ENCODE data around the gene ENTPD1.
"Not testable (repeated sequence)": the region's sequence is repeated elsewhere in the genome, so short reads cannot be mapped to it uniquely, and the experiment has no call there.

The ENTPD1 gene

GRCh38 chr10:95758351-95759025 is 2.5 kb downstream of the ENTPD1 start:
- DNase-seq (ENCODE audit: low spot score): no peak

DNA sequence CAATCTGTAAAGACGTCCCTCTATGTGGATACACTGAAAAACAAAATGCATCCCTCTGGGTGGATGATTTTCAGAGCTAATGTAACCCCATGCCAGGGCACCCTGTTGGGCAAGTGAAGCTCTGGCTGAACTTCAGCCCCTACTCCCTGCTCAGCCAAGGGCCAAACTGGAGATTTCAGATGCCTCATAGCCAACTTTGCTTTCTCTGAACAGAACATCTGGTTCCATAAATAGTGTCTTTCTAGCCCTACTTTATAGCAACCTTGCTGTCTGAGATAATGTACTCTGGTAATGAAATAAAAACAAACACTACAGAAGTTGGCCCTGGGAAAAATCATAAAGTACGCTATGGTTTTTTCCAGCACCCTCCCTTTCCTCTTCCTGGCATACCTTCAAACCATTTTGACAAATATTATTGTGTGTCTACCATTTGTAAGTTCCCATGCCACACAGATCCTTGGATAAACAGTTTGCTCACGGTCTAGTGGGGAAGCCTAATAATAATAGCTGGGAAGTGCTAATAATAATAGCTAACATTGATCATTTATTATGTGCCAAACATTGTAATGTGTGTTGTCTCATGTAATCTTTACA is 3.4 kb downstream of the ENTPD1 start:
- no peak for DNase-seq (ENCODE audit: low spot score)

DNA sequence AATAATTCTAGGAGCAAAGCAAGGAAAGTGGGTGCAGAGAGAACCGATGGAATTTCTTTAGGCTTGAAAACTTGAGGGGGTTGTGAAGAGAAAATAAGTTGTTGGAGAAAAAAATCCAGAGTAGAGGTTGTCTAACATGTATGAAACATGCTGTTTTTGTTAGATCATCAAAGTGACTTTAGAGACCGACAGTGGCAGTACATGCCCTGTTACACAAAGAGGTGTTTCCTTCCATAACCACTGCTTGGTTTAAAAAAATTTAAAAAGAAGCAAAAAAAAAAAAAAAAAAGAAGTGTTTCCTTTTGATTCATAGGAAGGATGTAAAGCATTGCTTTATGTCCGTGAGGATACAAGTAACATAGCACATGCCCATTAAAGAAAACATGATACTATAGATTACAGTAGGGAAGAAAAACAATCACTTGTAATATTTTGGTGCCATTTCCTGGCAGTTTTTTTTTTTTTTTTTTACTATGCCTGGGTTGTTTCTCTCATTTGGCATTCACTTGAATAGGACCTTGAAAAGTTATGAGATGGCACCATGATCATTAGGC is 6.1 kb downstream of the ENTPD1 start:
- no peak for DNase-seq (ENCODE audit: low spot score)

DNA sequence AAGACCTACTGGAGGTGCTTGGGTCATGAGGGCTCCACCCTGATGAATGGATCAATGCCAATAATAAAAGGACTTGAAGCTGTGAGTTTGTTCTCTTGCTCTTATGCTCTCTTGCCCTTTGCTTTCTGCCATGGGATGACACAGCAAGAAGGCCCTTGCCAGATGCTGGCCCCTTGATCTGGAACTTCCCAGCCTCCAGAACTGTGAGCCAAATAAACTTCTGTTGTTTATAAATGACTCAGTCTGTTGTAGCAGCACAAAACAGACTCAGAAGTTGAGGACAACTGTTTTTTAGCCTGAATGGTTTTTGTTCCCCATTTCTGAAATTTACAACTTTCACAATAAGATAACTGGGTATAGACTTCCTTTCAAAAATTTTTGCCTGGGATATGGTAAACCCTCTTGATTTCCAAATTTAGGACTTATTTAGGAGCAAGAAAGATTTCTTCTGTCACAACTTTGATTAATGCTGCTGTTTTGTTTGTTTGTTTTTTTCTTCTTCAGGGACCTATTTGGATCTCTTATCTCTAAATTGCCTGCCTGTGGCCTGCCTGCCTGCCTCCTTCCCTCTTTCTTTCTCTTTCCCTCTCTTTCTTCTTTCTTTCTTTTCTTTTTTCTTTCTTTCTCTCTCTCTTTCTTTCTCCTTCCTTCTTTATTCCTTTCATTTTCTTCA is 12.1 kb downstream of the ENTPD1 start:
- DNase-seq (ENCODE audit: low spot score): no peak

DNA sequence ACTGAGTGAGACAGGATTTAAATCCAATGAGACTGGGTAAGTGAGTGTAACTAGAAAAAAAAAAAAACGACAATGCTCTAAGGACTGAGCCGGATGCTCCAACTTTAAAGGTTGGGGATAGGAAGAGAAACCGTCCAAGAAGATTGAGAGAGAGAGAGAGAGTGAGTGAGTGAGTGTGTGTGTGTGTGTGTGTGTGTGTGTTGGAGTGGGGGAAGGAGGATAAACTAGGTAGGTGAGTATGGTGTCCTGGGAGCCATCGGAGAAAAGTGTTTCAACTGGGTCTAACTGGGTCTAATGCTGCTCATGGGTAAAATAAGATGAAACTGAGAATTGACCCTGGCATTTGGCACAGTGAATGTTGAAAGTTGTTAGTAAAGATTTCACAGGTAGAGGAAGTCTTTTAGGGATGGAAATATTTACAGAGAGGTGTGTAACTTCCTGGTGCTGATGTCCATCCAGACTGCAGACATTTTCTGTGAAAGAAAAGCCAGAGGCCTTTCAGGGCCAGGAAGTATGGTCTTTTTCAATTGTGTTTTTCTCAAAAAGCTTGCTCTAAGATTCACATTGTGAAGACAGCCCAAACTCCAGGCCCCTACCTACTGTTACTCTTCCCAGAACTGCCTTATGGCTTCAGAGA is 14.2 kb downstream of the ENTPD1 start:
- no peak for DNase-seq (ENCODE audit: low spot score)

- not testable (repeated sequence) for DNase-seq (ENCODE audit: low spot score)
Observed at GRCh38 chr10:95773454-95773853, 17.5 kb downstream of the ENTPD1 start.

- DNase-seq (ENCODE audit: low spot score): not testable (repeated sequence)
Observed at GRCh38 chr10:95777638-95778037, 21.7 kb downstream of the ENTPD1 start.

DNA sequence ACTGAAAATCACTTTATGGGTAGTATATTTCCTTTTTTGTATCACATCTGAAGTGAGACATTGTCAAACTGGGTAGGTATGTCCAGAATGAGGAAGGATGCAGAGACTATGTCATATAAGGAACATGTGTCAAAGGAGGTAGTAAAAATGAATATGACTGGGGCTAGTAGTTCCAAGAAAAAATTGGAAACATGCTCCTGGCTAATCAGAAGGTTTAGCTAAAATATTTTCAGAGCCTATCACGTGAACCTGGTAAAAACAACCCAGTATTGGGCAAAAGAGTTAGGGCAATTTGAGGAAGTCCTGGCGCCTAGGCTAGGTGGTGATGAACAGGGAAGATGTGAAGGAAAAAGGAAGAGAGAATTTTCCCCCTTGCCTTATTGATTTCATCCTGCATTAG is 26.4 kb downstream of the ENTPD1 start:
- no peak for DNase-seq (ENCODE audit: low spot score)

DNA sequence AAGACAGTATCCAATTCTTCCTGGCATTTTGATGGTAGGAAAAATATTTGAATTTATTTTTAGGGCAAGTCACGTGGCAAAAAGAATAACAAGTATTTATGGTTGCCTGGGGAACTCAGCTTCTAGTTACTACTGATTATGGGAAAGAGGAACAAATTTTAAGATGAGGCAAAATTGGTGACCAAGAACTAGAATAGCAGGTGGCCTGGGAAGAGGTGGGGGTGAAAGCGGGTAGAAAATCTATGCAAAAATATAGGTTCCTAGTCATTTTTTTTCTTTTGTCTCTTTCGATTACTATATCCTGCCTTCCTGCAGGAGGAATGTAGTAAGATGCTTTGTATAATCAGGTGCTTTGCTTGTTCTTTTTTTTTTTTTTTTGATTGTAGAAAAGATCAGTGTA is 27.8 kb downstream of the ENTPD1 start:
- no peak for DNase-seq (ENCODE audit: low spot score)

GRCh38 chr10:95784279-95784913 is 28.4 kb downstream of the ENTPD1 start:
- no peak for DNase-seq (ENCODE audit: low spot score)

DNA sequence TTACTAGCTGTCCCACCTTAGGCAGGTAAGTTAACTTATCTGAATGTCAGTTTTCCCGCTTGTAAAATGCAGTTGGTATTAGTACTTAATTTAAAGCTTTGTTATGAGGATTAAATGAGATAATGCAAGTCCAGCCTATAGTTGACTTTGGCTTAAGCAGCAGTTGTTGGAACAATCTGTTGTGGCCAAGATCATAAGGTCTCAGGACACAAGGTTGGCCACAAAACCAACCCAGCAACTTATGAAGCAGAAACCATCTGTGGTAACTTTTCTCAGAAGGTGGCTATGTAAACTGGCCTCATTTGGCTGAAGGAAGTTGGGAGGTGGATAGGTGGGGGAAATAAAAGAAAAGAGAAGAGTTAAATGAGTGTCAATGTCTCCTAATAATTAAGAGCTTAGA is 29.4 kb downstream of the ENTPD1 start:
- no peak for DNase-seq (ENCODE audit: low spot score)

GRCh38 chr10:95785942-95786669 is 30.1 kb downstream of the ENTPD1 start:
- DNase-seq (ENCODE audit: low spot score): no peak

GRCh38 chr10:95787447-95787846 is 31.5 kb downstream of the ENTPD1 start:
- no peak for DNase-seq (ENCODE audit: low spot score)

GRCh38 chr10:95788830-95789229 is 32.9 kb downstream of the ENTPD1 start:
- DNase-seq (ENCODE audit: low spot score): no peak

- no peak for DNase-seq (ENCODE audit: low spot score)
Observed at GRCh38 chr10:95789902-95790301, 33.9 kb downstream of the ENTPD1 start.

DNA sequence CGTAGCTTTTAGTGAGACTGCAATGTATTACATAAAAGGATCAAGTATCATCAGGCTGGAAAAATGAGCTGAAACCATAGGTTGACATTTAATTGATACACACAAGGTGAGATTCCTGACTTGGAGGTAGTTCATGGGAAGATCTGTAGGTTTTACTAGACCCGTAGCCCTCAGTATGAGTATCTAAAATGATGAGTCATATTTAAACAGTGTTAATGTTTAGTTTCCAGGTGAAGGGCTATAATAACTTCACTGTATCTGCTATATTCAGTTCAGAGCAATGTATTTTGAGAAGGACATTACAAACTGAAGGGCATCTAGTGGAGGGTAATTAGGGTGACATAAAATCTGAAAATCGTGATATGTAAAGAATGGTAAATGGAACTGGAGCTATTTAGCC is 35.0 kb downstream of the ENTPD1 start:
- no peak for DNase-seq (ENCODE audit: low spot score)

DNA sequence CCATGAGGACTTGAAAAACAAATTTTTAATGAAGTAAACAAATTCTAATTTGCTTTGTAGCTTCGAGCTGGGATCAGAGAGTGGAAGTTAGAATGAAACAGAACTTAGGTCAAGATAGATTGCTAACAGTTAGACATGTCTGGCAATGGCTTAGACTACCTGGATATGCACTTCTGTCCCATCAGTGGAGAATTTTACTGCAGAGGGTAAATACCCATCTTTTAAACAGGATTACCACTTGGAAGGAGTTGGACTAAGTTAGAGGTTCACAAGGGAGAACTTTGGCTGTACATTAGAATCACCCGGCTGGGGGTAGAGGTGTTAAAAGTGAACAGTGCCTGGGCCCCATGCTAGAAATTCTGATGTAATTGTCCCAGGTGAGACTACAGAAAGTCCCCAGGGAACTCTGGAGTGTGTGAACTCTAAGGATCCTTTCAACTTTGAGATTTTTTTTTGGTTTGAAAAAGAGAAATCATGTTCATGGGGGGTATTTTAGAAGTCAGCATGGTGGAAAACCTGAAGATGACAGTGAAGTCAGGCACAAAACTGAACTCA is 35.5 kb downstream of the ENTPD1 start:
- no peak for DNase-seq (ENCODE audit: low spot score)

GRCh38 chr10:95792211-95792780 is 36.3 kb downstream of the ENTPD1 start:
- DNase-seq (ENCODE audit: low spot score): no peak

- DNase-seq (ENCODE audit: low spot score): no peak
Observed at GRCh38 chr10:95792874-95793285, 36.9 kb downstream of the ENTPD1 start.

GRCh38 chr10:95793401-95794045 is 37.6 kb downstream of the ENTPD1 start:
- no peak for DNase-seq (ENCODE audit: low spot score)
